ENCODE measurements around the gene CHDH. TPM values are rescaled to one million over a fixed set of nuclear protein-coding genes. Genes with fewer than 3 reads are reported as not detected.

Gene CHDH, protein sequence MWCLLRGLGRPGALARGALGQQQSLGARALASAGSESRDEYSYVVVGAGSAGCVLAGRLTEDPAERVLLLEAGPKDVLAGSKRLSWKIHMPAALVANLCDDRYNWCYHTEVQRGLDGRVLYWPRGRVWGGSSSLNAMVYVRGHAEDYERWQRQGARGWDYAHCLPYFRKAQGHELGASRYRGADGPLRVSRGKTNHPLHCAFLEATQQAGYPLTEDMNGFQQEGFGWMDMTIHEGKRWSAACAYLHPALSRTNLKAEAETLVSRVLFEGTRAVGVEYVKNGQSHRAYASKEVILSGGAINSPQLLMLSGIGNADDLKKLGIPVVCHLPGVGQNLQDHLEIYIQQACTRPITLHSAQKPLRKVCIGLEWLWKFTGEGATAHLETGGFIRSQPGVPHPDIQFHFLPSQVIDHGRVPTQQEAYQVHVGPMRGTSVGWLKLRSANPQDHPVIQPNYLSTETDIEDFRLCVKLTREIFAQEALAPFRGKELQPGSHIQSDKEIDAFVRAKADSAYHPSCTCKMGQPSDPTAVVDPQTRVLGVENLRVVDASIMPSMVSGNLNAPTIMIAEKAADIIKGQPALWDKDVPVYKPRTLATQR
- 10 to 100 TPM in 2 of 9 donors, 1 to 10 TPM in 6, under 1 TPM in 1; 0.99 to 13.2 (median 5.8) TPM for total RNA-seq
- polyA plus RNA-seq: 1 to 10 TPM in 1 of 2 donors, under 1 TPM in 1; 0.69 to 1.6 TPM
- long read RNA-seq, donor 1, full-length matches to known transcripts: 20 of 40 reads
- long read RNA-seq, donor 1, partial matches to known transcripts: 7 of 40 reads
- long read RNA-seq, donor 1, other reads (novel, unspliced or antisense): 13 of 40 reads
- long read RNA-seq, donor 2, full-length matches to known transcripts: 32 of 40 reads
- long read RNA-seq, donor 2, partial matches to known transcripts: 5 of 40 reads
- long read RNA-seq, donor 2, other reads (novel, unspliced or antisense): 3 of 40 reads
- long read RNA-seq, donor 3, full-length matches to known transcripts: 19 of 40 reads
- long read RNA-seq, donor 3, partial matches to known transcripts: 10 of 40 reads
- long read RNA-seq, donor 3, other reads (novel, unspliced or antisense): 11 of 40 reads

- Histone ChIP-seq H3K4me3 (peak within 1 kb of the TSS; percentile 50 to 77 (median 64)), H3K27ac (peak within 1 kb of the TSS in 8 of 12 donors; percentile 15 to 75 (median 56)), H3K9me3 (no peaks in the 10 kb centered on the region), H3K4me1 (peaks cover 0 to 18% (median 5%) of the 10 kb centered on the region in 12 donors), H3K36me3 (no peaks in the 10 kb centered on the region), H3K27me3 (peaks cover 0 to 27% (median 10%) of the 10 kb centered on the region in 9 donors)
- intact Hi-C loops (cut with DNase I): no loop called here
- WGBS, 4 donors: 1 to 5% (median 3%) methylated on average over 34 to 91 of the region's 91 CpGs
- TF ChIP-seq CTCF (IDR thresholded peaks at IDR 0.05): no peak
- no peak for TF ChIP-seq POLR2A (IDR thresholded peaks at IDR 0.05)
- ATAC-seq: peak; percentile 35 to 80 (median 69)
- DNase-seq: peak; percentile 33 to 78 (median 63)
Observed at GRCh38 chr3:53846134-53846850, at the start of gene CHDH, which contains the start of gene IL17RB. Gene CHDH, minus strand, starts transcription at chr3:53846419. Its CDS starts 22,411 bp downstream, at chr3:53824008. Gene IL17RB, plus strand, starts transcription at chr3:53846568. Its CDS starts 21 bp downstream, at chr3:53846589.

GRCh38 chr3:53892286-53892637 is 46.0 kb upstream of the CHDH start:
- H3K4me3 ChIP-seq: peak overlapping the region; percentile 9 to 97 (median 84)
- peak overlapping the region; percentile 70 to 99 (median 92) for H3K27ac ChIP-seq
- no peaks in the 10 kb centered on the region for H3K9me3 ChIP-seq
- WGBS, 4 donors: 35 to 43% (median 43%) methylated on average over 4 of the region's 4 CpGs
- DNase-seq (no peak), ATAC-seq (no peak)
- H3K27me3 ChIP-seq: peaks cover 0 to 22% (median 0%) of the 10 kb centered on the region in 9 donors
- TF ChIP-seq POLR2A (IDR thresholded peaks at IDR 0.05) (no peak), CTCF (IDR thresholded peaks at IDR 0.05) (no peak)
- intact Hi-C loops (cut with DNase I): loop anchor here in 2 of 10 donors (5.0 kb wide), 1 partner anchor 545 kb away; the partner anchor contains the start of gene DCP1A (in 2 of the 2)
- peaks cover 0 to 36% (median 26%) of the 10 kb centered on the region in 12 donors for H3K4me1 ChIP-seq
- peaks cover 0 to 13% (median 9%) of the 10 kb centered on the region in 9 donors for H3K36me3 ChIP-seq

DNA sequence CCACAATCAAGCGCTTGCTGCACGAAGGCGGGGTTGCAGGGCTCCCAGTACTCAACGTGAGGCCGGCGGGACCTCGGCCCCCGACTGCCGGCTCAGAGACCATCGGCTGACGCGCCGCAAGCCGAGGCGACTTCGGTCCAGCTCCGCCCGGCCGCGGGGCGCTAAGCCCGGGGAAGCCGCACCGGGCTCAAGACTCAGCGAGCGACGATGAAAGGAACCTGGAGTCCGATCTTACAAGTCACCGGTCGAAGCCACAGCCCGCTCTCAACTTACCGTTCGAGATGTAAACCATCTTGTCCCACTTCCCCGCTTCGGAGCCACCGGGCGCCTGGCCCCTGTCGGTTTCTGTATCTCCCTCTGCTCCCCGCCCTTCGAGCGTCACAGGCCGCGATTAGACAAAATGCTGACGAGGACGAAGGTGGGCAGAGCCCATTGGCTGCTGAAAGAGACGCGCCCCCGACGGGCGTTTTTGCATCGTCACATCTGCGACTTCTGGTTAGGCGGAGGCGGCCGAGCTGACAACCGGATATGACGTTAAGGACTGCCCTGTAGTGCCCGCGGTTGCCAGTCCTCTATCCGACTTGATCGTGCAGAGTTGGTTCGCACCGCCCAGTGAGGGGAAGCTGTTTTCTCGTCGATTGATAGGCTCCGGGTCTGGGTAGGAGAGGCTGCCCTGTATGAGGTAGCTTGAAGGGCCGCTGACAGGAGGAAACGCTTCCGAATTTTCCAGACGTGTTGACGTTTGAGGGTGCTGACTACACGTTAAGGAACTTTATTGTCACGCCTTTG is 45.5 kb upstream of the CHDH start, which contains the start of gene SELENOK:
TSS of gene SELENOK (minus strand) at position 363 of the 789 bp plus-strand sequence.
- 0% methylated on average over 34 to 73 of the region's 73 CpGs for WGBS, 4 donors
- TF ChIP-seq CTCF (IDR thresholded peaks at IDR 0.05): no peak
- TF ChIP-seq POLR2A (IDR thresholded peaks at IDR 0.05): peak; percentile 95
- intact Hi-C loops (cut with DNase I): loop anchor here in 2 of 10 donors (5.0 kb wide), 1 partner anchor 544 kb away; the partner anchor contains the start of gene DCP1A (in 2 of the 2)
- Histone ChIP-seq H3K36me3 (peaks cover 0 to 18% (median 15%) of the 10 kb centered on the region in 9 donors), H3K27me3 (peaks cover 0 to 18% (median 0%) of the 10 kb centered on the region in 9 donors), H3K9me3 (no peaks in the 10 kb centered on the region), H3K4me3 (peak within 1 kb of the TSS; percentile 70 to 97 (median 86)), H3K4me1 (peaks cover 0 to 36% (median 26%) of the 10 kb centered on the region in 12 donors), H3K27ac (peak within 1 kb of the TSS; percentile 81 to 99 (median 92))
- ATAC-seq (peak; percentile 98 to 99 (median 98)), DNase-seq (peak; percentile 98 to 99 (median 99))

Measured in heart left ventricle (tissue), 16 donors.